HG02840 (cell line): Measurements from ENCODE around the gene TCEANC2.

ENCODE experiments used
- ATAC-seq: cut with Tn5 transposase; IDR thresholded peaks from one replicate; pipeline ENCODE4 v1.9.1; 2021; ENCODE audit warnings: mild to moderate bottlenecking, moderate library complexity, moderate number of reproducible peaks; ENCODE audit not compliant: unreplicated experiment, low FRiP score

Gene TCEANC2

DNA sequence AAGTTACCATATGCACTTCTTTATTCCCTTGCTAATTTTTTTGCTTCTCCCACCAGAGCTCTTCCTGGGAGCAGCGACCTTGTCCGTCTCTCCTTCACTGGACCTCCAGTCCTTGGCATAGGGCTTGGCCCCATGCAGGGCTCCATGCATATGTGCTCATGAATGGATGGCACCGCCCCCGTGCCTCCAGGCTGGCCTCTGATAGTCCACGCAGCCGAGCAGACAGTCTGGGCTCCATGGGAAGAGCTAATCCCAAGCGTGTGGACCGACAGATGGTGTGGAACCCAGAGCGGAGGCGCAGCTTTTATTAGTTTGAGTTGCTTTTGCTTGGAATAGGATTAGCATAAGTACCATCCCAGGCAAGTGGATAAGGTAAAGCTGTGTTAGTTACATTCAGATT is 57.6 kb downstream of the TCEANC2 start:
- no peak for ATAC-seq

DNA sequence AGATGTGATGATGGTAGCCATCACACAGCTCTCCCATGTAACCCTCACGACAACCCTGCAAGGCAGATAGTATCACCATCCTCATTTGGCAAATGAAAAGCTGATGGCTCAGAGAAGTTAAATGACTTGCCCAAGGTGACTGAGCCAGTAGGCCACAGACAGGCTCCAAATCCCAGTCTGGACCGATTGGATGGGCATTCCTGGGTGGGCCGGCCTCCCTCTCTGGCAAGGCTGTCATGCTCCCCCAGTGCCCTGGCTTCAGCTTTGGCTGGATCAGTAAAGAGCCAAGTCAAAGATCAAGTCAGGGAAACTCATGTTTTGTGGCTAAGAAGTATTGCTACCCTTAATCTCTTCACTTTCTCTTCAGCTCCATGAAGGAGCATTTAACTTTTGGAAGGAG is 58.2 kb downstream of the TCEANC2 start:
- no peak for ATAC-seq

DNA sequence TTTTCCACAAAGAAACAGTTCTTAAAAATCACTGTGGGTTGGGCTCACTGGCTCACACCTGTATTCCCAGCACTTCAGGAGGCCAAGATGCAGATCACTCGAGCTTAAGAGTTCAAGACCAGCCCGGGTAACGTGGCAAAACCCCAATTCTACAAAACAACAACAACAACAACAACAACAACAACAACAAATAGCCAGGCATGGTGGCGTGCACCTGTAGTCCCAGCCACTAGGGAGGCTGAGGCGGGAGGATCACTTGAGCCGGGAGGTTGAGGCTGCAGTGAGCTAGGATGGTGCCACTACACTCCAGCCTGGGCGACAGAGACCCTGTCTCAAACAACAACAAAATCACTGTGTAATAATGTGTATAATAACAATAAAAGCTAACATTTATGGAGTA is 58.6 kb downstream of the TCEANC2 start:
- no peak for ATAC-seq

DNA sequence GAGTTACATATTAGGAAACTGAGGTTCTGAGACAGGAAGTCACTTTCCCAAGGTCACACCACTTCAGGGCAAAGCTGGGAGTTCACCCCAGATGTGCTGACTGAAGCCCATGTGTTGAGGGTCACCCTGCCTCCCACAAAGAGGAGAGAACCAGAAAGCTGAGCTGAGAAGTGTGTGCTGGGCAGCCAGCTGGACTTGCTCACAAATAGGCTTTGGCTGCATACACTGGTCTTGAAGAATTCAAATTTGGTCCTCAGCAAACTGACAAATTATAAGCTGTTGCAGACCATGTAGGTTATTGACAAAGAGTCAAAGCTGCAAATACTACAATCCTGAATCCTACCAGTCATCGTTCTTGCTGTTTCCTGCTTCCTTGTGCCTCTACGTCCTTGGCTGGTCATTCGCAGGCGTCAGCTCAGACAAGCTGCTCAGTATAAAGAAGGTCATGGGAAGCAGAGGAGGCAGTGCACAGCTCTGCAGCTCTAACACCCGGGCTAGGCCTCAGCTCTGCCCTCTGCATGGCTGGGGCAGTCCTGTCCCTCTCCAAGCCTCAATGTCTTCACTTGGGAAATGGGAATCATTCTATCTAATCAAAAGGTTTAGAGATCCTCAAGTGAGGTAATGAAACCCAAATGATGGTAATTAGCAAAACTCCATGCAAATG is 59.4 kb downstream of the TCEANC2 start:
- no peak for ATAC-seq

DNA sequence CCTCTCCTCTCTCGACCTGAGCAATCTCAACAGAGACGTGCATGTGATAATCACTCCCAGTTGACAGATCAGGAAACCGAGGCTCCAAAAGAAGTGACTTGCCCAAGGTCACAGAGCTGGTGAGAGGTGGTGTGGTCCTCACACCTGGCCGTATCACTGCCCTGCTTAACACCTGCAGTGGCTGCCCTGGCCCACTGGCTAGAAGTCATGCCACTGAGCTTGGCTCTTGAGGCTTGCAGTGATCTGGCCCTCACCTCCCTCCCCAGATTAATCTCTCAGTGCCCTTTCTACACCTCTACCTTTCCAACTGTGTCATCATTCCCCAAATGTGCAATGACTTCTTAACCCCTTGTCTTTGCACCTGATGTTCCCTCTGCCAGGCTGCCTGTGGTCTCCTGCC is 60.6 kb downstream of the TCEANC2 start:
- ATAC-seq = no peak

DNA sequence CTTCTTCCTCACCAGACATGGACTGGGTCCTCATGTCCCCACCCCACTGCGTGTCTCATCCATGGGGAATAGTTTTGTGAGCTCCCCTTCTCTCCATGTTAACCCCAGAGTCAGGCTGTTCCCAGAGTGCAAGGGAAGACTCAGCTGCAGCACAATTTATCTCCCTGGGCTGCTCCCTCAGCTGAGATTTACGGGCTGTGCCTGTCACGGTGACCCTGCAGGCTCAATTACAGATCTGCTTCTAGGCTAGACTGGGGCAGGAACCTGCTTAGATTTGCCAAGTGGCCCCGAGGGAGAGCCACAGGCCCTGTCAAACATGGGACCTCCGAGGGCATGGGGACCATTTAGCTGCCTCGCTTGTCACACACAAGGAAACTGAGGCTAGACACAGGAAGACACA is 61.5 kb downstream of the TCEANC2 start:
- ATAC-seq = no peak

DNA sequence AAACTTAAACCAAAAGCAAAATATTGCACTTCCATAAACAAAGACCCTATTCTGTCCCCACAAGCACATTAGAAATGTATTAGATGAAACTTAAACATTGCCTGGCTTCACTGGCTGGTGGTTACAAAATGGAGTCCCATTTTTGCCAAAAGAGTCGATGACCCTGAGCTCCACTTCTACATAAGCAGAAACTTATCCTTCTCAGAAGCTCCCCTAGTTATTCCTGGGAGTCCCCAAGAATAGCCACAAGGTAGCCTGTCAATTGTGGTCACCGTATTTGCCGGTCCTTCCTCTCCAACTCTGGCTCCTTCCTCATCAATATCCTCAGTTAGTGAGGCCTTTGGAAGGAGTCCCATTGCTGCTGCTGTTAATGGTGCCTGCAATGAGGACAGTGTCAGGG is 62.1 kb downstream of the TCEANC2 start:
- ATAC-seq = no peak

DNA sequence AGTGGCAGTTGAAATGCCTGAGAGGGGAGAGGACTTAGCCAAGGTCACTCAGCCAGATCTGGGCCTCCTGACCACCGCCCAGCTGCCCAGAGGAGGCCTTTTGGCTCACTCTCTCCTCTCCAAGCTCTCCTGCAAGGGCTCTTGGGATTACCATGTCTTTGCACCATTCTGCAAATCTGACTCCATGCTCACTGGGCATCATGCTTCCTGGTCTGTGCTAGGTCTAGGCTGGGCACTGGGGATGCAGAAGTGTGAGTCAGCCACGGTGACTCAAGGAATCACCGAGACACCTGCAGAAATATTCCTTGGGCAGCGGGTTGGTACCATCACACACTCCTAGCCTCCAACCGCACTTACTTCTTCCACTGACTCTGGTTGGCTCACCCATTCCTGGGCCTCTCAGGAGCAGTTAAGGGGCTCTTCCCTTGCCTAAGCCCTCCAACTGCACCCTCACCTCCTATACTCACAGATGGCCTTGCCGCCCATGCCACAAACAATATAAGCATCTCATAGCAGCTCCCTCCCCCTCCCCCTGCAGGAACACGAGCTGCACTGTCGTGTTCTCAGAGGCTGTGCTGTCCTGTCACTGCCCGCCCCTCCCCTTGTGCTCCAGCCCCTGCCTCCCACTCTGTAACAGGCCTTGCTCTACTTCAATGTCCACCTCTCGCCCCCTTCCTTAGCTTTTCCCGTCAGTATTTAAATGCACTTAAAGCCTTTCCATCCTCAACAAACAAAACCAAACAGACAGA is 64.6 kb downstream of the TCEANC2 start:
- no peak for ATAC-seq

DNA sequence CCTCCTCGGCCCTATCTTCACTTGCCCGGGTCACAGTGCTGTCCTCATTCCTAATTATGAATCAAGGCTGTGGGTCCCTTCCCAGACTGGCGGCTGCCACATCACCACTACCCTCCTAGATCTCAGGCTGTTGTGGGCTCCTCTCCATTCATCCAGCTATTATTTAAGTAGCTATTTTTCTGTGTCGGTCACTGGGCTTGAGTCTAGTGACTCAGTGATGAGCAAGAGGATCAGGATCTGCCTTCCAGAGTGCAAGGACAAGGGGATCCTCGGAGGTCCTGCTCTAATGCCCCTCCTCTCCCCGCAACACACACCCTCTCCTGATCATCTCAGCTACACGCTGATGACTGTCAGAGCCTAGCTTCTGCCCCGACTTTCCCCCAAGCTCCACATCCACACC is 65.3 kb downstream of the TCEANC2 start:
- no peak for ATAC-seq

DNA sequence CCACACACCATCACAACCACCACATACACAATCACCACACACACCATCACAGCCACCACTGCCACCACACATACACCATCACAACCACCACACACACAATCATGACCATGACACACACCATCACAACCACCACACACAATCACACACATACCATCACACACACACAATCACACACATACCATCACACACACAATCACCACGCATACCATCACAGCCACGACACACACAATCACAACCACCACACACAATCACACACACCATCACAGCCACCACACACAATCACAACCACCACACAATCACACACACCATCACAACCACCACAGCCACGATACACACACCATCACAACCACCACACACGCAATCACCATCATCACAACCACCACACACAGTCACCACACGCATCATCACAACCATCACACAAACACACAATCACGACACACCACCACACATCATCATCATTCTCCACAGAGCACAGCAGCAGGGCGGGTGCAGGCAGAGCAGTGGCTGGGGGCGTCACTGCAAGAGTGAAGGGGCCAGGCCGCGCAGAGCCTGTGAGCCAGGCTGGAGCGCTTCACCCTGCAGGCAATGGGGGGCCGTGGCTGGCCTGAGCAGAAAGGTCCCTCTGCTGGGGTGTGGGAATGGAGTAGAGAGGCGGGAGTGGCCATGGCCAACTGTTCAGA is 66.8 kb downstream of the TCEANC2 start:
- no peak for ATAC-seq

DNA sequence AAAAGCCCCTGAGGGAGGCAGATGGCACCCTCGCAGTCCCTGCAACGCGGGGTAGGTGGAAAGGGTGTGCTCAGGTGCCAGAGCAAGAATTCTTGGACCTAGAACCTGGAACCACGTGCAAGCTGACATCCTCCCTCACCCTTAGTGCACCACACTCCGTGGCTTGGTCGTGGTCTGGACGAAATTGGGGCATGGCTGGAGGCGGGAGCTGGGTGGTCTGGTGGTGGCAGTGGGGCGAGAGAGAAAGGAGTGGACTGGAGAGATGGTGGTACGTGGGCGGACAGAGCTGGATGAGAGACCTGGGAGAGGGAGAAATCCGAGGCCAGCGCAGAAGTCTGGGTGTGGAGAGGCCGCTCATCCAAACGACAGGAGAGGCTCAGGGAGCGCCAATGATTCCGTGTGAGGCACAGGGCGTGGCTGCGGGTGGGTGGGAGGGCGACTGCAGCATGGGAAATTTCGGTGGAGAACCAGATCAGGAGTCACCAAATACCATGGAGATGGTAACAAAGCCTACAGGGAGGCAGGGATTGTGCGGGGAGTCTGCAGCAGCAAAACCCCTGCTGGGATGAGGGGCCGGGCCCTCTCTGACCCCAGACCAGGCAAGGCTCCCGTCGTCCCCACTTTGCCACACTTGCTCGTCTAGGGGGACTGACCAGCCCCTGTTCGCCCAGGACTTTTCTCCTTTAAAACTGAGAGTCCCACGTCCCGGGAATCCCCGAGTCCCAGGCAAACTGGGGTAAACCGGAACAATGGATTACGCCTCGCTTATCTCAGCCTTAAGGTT is 67.5 kb downstream of the TCEANC2 start:
- no peak for ATAC-seq

DNA sequence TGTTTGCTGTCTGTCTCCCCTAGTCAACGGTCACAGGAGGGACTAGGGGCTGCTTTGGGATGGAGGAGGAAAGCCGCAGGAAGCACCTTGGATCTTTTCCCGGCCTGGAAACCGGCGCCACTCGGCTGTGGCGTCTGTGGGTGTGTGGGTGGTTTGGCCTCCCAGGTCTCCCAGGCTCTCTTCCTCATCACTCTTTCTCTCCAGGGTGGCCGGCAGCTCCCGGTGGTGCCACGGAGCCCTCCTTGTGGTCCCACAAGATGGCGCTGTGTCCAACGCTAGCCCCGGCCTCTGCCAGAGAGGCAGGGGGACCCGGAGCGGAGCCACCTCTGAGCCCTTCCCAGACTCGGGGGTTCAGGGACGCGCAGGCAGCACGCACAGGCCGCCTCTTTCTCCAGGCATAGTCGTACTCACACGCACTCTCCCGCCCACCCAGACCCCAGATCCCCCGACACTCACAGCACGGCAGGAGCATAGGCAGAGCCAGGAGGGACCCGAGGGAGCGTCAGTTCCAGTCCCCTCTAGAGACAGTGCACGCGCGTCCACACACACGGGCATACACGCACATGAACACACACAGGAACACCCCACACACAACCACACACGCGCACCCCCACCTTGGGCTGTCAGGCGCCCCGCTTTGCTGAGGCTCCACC is 68.2 kb downstream of the TCEANC2 start:
- ATAC-seq = no peak

DNA sequence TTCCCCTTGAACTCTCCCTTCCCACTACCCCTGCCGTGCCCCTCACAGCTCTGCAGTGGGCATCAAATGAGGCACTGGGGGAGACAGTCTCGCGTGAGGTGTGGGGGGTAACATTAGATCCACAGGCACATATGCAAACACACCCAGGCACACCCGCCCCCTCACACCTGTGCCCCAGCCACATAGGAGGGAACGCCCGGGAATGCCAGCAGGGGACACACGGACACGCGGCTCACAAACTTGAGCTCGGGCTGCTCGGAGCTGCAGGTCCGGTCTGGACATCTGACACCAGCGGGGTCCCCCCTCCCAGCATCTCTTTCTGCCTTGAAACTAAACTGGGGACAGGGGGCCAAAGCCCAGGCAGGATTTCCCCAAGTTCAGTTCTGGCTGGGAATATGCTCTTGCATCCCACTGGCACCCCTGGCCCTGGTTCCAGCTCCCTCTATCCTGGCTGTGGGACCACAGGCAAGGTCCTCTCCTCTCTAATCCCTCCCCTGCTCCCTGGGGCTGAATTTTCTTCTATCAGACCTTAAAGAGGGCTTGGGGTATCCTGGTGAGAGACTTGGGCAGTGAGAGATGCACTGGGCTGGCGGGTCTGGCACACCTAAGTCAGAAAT is 68.8 kb downstream of the TCEANC2 start:
- ATAC-seq = no peak

DNA sequence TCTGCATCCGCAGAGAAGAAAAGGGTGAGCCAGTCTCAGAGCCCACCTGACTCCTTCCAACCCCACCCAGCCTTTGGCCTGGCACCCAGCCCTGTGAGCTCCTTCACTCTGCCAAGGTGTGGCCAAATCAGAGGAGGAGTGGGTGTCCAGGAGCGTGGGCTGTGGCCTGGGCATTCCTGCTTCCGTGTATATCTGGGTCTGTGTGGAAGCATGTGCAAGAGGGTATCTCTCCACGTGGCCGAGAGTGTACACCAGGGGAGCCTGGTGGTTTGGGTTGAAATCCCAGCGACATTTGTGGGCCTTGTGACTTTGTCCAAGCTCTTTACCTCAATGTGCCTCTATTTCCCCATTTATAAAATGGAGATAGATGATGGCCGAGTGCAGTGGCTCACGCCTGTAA is 69.6 kb downstream of the TCEANC2 start:
- no peak for ATAC-seq

DNA sequence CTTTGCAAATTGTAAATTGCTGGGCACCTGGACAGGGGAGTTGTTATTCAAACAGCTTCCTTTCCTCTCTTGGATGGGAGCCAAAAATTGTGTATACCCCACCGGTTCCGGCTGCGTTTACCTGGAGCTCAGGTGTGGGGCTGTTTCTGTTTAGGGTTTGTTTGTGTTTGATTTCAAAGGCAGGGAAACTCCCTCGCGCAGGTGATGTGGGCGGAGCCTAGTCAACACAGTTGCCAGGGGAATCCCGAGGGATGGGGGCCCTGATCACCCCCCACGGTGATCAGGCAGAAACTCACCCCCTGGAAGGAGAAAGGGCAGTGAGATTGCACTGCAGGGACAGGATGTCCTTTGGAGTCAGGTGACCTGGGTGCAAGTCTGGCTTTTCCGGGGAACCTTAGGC is 71.1 kb downstream of the TCEANC2 start:
- no peak for ATAC-seq

DNA sequence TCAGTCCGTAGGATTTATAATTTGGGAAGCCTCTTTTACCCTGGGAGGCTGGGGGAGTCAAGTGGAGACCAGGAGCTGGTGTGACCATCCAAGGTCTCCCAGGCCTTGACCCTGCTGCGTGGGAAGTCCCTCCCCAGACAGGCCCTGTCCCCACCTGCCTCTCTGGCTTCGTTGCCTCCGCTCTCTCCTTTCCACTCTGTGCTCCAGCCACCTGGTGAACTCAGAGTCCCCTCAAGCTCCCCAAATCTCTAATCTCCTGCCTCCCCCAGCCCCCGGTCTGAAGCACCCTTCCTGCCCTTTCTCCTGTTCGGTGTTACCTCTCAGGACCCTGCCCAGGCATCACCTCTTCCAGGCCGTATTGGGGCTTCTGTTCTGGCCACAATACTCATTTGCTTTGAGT is 71.5 kb downstream of the TCEANC2 start:
- ATAC-seq = no peak

DNA sequence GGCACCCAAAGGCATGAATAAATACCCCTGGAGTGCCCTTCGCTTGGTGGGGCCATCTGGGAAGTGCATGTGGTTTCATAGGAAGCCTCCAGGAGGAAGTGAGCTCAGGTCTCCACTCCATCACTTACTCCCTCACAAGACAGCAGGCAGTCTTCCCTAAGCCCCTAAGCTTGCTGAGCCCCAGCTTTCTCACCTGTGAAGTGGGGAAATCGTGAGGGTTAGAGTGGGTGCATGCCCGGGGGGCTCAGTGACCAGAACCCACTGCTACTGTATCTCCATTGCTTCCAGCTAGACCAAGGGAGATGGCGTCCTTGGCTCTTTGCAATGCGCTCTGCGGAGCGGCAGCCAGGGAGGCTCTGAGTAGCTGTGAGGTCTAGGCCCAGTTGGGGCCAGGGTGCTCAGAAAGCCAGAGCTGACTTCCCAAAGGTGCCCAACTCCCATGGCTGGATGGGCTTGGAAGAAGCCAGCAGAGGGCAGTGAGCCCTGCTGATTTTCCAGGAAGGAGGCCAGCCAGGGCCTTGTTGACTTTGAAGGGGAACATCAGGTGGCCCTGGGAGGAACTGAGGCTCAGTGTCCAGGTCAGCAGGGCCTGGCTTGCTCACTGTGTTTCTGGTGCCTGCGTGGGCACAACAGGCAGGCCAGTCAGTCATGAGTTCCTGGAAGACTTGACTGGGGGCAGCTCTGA is 72.1 kb downstream of the TCEANC2 start:
- ATAC-seq = no peak

DNA sequence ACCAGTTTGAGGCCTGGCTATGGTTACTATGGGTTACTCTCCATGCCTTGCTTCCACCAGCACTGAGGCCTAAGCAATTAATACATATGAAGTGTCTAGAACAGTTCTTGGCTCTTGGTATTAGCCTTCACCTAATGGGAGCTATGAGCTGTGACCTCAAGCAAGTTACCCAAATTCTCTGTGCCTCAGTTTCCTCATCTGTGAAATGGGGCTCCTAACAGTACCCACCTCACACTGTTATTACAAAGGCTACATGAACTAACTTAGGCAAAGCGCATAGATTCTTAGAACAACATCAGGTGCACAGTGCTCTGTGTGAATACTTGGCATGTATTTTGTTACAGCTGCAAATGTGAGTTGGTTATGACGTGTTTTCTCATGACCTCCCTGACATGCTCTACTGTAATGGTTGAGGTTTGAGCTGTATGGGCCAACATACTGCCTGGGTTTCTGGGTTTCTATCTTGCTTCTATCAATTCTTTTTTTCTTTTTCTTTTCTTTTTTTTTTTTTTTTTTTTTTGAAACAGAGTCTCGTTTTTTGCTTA is 72.9 kb downstream of the TCEANC2 start:
- no peak for ATAC-seq

DNA sequence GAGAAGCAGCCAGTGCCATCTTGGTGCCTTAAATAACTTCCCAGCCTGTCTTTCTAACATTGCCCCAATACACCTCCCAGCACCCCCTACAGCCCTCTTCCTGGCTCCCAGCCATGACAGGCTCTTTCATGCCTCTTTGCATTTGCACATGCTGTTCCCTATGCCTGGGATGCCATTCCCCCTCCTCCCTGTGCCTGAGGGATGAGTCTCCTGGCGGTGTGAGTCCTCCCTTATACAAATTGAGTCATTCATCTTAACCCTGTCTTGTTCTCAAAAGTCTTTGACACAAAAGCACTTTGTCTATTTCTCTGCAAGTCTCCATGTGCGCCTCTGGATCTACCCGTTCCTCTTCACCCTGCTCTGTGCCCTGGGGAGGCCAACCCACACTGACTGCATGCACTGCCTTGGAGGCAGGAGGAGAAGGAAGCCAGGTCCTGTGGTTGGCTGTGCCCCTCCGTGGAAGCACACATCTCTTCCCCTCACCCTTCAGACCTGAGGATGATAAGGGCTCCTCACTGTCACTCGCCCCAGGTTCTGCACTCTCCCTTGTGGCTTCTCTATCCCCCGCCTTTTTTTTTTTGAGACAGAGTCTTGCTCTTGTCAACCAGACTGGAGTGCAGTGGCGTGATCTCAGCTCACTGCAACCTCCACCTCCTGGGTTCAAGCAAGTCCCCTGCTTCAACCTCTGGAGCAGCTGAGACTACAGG is 74.3 kb downstream of the TCEANC2 start:
- ATAC-seq = no peak
